Measurements from ENCODE around the gene FNDC8.

- no peak for TF ChIP-seq CTCF (conservative IDR thresholded peaks at IDR 0.05; ENCODE audit: low read depth, low read length)
- TF ChIP-seq USF2 (IDR thresholded peaks at IDR 0.05; ENCODE audit: low read depth, low read length), result no peak
- TF ChIP-seq POLR2A (IDR thresholded peaks at IDR 0.05; ENCODE audit: low read depth, low read length), result no peak
- no peak for TF ChIP-seq MAZ (IDR thresholded peaks at IDR 0.05; ENCODE audit: borderline replicate concordance, low read depth, low read length)
- TF ChIP-seq RFX5 (IDR thresholded peaks at IDR 0.05; ENCODE audit: low read depth, low read length), result no peak
- TF ChIP-seq RCOR1 (IDR thresholded peaks at IDR 0.05; ENCODE audit: insufficient replicate concordance, low read length), result no peak
- no peak for TF ChIP-seq CEBPB (IDR thresholded peaks at IDR 0.05; ENCODE audit: low read depth, low read length)
- no peak for TF ChIP-seq CHD1 (IDR thresholded peaks at IDR 0.05; ENCODE audit: low read depth, low read length)
- no peak for TF ChIP-seq NFE2L2 (IDR thresholded peaks at IDR 0.05; ENCODE audit: low read depth, low read length)
- TF ChIP-seq, protein P1, sequence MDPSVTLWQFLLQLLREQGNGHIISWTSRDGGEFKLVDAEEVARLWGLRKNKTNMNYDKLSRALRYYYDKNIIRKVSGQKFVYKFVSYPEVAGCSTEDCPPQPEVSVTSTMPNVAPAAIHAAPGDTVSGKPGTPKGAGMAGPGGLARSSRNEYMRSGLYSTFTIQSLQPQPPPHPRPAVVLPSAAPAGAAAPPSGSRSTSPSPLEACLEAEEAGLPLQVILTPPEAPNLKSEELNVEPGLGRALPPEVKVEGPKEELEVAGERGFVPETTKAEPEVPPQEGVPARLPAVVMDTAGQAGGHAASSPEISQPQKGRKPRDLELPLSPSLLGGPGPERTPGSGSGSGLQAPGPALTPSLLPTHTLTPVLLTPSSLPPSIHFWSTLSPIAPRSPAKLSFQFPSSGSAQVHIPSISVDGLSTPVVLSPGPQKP (IDR thresholded peaks at IDR 0.05; ENCODE audit: borderline replicate concordance, low read depth, low read length), result no peak
Measured at GRCh38 chr17:35130392-35130791, 9.0 kb downstream of the FNDC8 start.
